GM19468 (cell line): ENCODE results near the gene KCTD21.

ENCODE experiments used
- ATAC-seq: cut with Tn5 transposase; IDR thresholded peaks from one replicate; pipeline ENCODE4 v1.9.1; 2021; ENCODE audit warnings: mild to moderate bottlenecking, moderate library complexity, moderate number of reproducible peaks; ENCODE audit not compliant: unreplicated experiment; ENCODE audit errors: extremely low read depth

KCTD21 gene

GRCh38 chr11:78150754-78151153 lies 37.7 kb downstream of the KCTD21 start:
- ATAC-seq, result no peak

- ATAC-seq, result no peak
Observed at GRCh38 chr11:78150346-78150745, 38.1 kb downstream of the KCTD21 start.

- ATAC-seq, result no peak
Observed at GRCh38 chr11:78149646-78150045, 38.8 kb downstream of the KCTD21 start.

GRCh38 chr11:78147807-78148206 lies 40.6 kb downstream of the KCTD21 start:
- no peak for ATAC-seq

- no peak for ATAC-seq
Observed at GRCh38 chr11:78145511-78146025, 42.9 kb downstream of the KCTD21 start.

GRCh38 chr11:78140392-78141077 lies 47.9 kb downstream of the KCTD21 start:
- no peak for ATAC-seq

- ATAC-seq, result peak; percentile 93
Observed at GRCh38 chr11:78139422-78140391, 48.7 kb downstream of the KCTD21 start, which contains the start of gene ALG8. ALG8 (minus strand) TSS chr11:78139626; CDS start chr11:78139588, 38 bp downstream.

- ATAC-seq, result no peak
Observed at GRCh38 chr11:78138694-78139421, 49.6 kb downstream of the KCTD21 start.

- no peak for ATAC-seq
Observed at GRCh38 chr11:78138291-78138690, 50.1 kb downstream of the KCTD21 start.

- no peak for ATAC-seq
Observed at GRCh38 chr11:78132475-78132874, 56.0 kb downstream of the KCTD21 start.

- no peak for ATAC-seq
Observed at GRCh38 chr11:78131956-78132355, 56.5 kb downstream of the KCTD21 start.

GRCh38 chr11:78127403-78127802 lies 61.0 kb downstream of the KCTD21 start:
- ATAC-seq, result no peak
